Stimulated activated CD4-positive, alpha-beta T cell treated with anti-CD3 and anti-CD28 coated beads, Interleukin-12 subunit alpha, Interleukin-12 subunit beta, amount 100 ng/mL, for 4 hours (primary cell): ENCODE measurements around the gene PAPOLA.
A peak's percentile ranks its signal among the peaks of the same experiment; 100 is the strongest.
"Not testable (repeated sequence)": the region's sequence is repeated elsewhere in the genome, so short reads cannot be mapped to it uniquely, and the experiment has no call there.

ENCODE experiments used
- DNase-seq: peaks from one replicate; pipeline ENCODE4 v3.0.0-alpha.2; 2020

PAPOLA gene

GRCh38 chr14:96501740-96502620 is at the start of gene PAPOLA:
TSS of gene PAPOLA (plus strand) at chr14:96502382. CDS start at chr14:96502593, 211 bp downstream.
- DNase-seq: peak; percentile 91

GRCh38 chr14:96452684-96453083 is 49.5 kb upstream of the PAPOLA start:
- DNase-seq: no peak

- DNase-seq: no peak
Measured at GRCh38 chr14:96455588-96455987, 46.6 kb upstream of the PAPOLA start.

- DNase-seq: no peak
Measured at GRCh38 chr14:96459851-96460250, 42.3 kb upstream of the PAPOLA start.

GRCh38 chr14:96461950-96462798 is 40.0 kb upstream of the PAPOLA start:
- DNase-seq: no peak

GRCh38 chr14:96464136-96464535 is 38.0 kb upstream of the PAPOLA start:
- no peak for DNase-seq

- DNase-seq: no peak
Measured at GRCh38 chr14:96466918-96467317, 35.3 kb upstream of the PAPOLA start.

GRCh38 chr14:96470331-96470730 is 31.9 kb upstream of the PAPOLA start:
- no peak for DNase-seq

- not testable (repeated sequence) for DNase-seq
Measured at GRCh38 chr14:96470967-96471366, 31.2 kb upstream of the PAPOLA start.

GRCh38 chr14:96478119-96478518 is 24.1 kb upstream of the PAPOLA start:
- no peak for DNase-seq

GRCh38 chr14:96479435-96480146 is 22.6 kb upstream of the PAPOLA start:
- DNase-seq: no peak

- DNase-seq: no peak
Measured at GRCh38 chr14:96481731-96482314, 20.4 kb upstream of the PAPOLA start.

- DNase-seq: no peak
Measured at GRCh38 chr14:96482986-96483385, 19.2 kb upstream of the PAPOLA start.

- DNase-seq: no peak
Measured at GRCh38 chr14:96484399-96484798, 17.8 kb upstream of the PAPOLA start.

- no peak for DNase-seq
Measured at GRCh38 chr14:96486705-96487104, 15.5 kb upstream of the PAPOLA start.

GRCh38 chr14:96489327-96489726 is 12.9 kb upstream of the PAPOLA start:
- no peak for DNase-seq

GRCh38 chr14:96493178-96493577 is 9.0 kb upstream of the PAPOLA start:
- DNase-seq: no peak

- DNase-seq: no peak
Measured at GRCh38 chr14:96494331-96494730, 7.9 kb upstream of the PAPOLA start.

- no peak for DNase-seq
Measured at GRCh38 chr14:96497087-96497486, 5.1 kb upstream of the PAPOLA start.

- no peak for DNase-seq
Measured at GRCh38 chr14:96497586-96497985, 4.6 kb upstream of the PAPOLA start.

GRCh38 chr14:96501217-96501739 is 904 bp upstream of the PAPOLA start:
- DNase-seq: peak; percentile 2

- peak; percentile 9 for DNase-seq
Measured at GRCh38 chr14:96502621-96503305, 581 bp downstream of the PAPOLA start.
